Measurements from ENCODE around the gene CHMP2A. TPM values are rescaled to one million over a fixed set of nuclear protein-coding genes. Genes with fewer than 3 reads are reported as not detected.

The CHMP2A gene
- total and polyA plus RNA-seq, 2 donors (not counting 3 experiments of a cell fraction or from before 2014, with no cell fraction given), result 105 to 150 TPM

DNA sequence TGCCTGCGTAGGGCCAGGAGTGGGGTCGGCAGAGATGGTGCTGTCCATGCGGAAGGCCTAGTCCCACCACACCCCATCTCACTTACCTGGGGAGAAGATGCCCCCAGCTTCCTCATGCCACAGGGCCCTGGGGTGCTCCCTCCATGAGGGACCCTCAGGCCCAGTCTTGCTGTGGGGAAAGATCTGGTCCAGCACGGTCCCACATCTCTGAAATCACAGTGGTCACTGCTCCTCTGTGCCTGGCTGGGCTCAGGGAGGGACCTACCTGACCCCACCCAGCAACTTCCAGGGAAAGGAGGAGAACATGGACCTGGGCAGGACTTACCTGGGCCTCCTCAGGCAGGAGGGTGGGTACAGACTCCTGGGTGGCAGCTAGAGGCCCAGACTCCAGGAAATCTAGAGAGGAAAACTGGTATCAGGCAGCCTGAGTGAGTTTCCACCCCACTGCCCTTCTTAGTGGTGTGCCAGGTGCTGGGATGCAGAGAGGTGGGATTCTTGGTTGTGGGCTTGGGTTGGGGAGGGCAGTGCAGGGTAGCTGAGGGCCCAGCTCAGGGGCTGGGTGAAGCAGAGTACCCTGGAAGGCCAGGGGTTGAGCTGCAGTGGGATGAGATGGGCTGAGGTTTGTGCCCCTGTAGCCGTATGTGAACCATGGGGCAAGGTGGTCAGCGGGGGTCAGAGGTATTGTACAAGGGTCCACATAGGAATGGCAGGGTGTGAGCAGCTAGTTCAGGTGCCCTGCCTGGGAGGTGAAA, 14.5 kb upstream of the CHMP2A start:
- no TSS peak for BruUV-seq (replicated peaks)
- Histone ChIP-seq H3K4me3 (replicated peaks in 1 of 3; ENCODE audit: insufficient read depth in 1 of 3, low read depth in 1 of 3, low read length in 3 of 3) (no peak overlapping the region), H2AFZ (ENCODE audit: low read depth, low read length) (no peak overlapping the region), H4K20me1 (replicated peaks; ENCODE audit: control insufficient read depth, extremely low read depth, insufficient read depth, low read length) (no peaks in the 10 kb centered on the region), H3K27me3 (ENCODE audit: control insufficient read depth in 2 of 2, insufficient read depth in 2 of 2, low read length in 2 of 2) (no peaks in the 10 kb centered on the region), H3K27ac (ENCODE audit: insufficient read depth, low read depth, low read length) (no peak overlapping the region), H3K4me2 (ENCODE audit: insufficient read depth, low read length) (no peak overlapping the region), H3K36me3 (ENCODE audit: control insufficient read depth in 2 of 2, extremely low read depth in 1 of 2, insufficient read depth in 2 of 2, low read length in 2 of 2) (peaks cover 0 to 9% of the 10 kb centered on the region in 2 experiments), H3K79me2 (ENCODE audit: control insufficient read depth, insufficient read depth, low read length) (no peaks in the 10 kb centered on the region), H3K4me1 (ENCODE audit: control insufficient read depth, extremely low read depth, insufficient read depth, low read length) (peaks cover 13% of the 10 kb centered on the region), H3K9ac (replicated peaks; ENCODE audit: extremely low read depth, insufficient read depth, low read length) (no peak overlapping the region), H3K9me1 (replicated peaks; ENCODE audit: control insufficient read depth, extremely low read depth, insufficient read depth, low read length) (no peaks in the 10 kb centered on the region), H3K9me3 (replicated peaks; ENCODE audit: control insufficient read depth, insufficient read depth, low read length) (no peaks in the 10 kb centered on the region)
- dilution Hi-C loops (cut with MboI; ENCODE audit: extremely low pct_ligation_motif_present, low sequenced_read_pairs) (no loop called here), intact Hi-C loops (cut with micrococcal nuclease) (no loop called here)
- ChIA-PET POLR2A (no interaction called here), CTCF (no interaction called here)
- DNase-seq (ENCODE audit: low read depth, low spot score), result no peak
- TF ChIP-seq GATA2 (IDR thresholded peaks at IDR 0.05; ENCODE audit: insufficient read depth, insufficient read length, low read depth, low read length) (no peak), POLR2A (IDR thresholded peaks at IDR 0.05; ENCODE audit: low read depth, low read length) (no peak), MYC (IDR thresholded peaks at IDR 0.05; ENCODE audit: low read depth, low read length) (no peak), JUN (IDR thresholded peaks at IDR 0.05; ENCODE audit: borderline replicate concordance, insufficient read depth, insufficient read length, low read depth) (no peak), POLR2AphosphoS5 (IDR thresholded peaks at IDR 0.05; ENCODE audit: insufficient read depth, low read depth, low read length) (no peak), FOS (IDR thresholded peaks at IDR 0.05; ENCODE audit: borderline replicate concordance, insufficient read depth, low read length) (no peak), EZH2 (IDR thresholded peaks at IDR 0.05; ENCODE audit: borderline replicate concordance, low read depth, low read length, severe bottlenecking) (no peak)
- TF ChIP-seq, protein P1, sequence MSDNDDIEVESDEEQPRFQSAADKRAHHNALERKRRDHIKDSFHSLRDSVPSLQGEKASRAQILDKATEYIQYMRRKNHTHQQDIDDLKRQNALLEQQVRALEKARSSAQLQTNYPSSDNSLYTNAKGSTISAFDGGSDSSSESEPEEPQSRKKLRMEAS (IDR thresholded peaks at IDR 0.05; ENCODE audit: insufficient read depth, insufficient read length), result no peak
- TF ChIP-seq, protein P2, sequence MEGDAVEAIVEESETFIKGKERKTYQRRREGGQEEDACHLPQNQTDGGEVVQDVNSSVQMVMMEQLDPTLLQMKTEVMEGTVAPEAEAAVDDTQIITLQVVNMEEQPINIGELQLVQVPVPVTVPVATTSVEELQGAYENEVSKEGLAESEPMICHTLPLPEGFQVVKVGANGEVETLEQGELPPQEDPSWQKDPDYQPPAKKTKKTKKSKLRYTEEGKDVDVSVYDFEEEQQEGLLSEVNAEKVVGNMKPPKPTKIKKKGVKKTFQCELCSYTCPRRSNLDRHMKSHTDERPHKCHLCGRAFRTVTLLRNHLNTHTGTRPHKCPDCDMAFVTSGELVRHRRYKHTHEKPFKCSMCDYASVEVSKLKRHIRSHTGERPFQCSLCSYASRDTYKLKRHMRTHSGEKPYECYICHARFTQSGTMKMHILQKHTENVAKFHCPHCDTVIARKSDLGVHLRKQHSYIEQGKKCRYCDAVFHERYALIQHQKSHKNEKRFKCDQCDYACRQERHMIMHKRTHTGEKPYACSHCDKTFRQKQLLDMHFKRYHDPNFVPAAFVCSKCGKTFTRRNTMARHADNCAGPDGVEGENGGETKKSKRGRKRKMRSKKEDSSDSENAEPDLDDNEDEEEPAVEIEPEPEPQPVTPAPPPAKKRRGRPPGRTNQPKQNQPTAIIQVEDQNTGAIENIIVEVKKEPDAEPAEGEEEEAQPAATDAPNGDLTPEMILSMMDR (IDR thresholded peaks at IDR 0.05; ENCODE audit: extremely low read depth in 1 of 2, insufficient read depth in 1 of 2, low read depth in 1 of 2, low read length in 2 of 2), result no peak
- FAIRE-seq, result no peak
